Measurements from ENCODE around the gene TBX3.

GRCh38 chr12:114636723-114637480, 47.1 kb downstream of the TBX3 start:
- TF ChIP-seq RAD21 (IDR thresholded peaks at IDR 0.05; ENCODE audit: low read depth) = no peak
- TF ChIP-seq YY1 (IDR thresholded peaks at IDR 0.05; ENCODE audit: low read depth) = no peak
- no peak for TF ChIP-seq ZBTB7A (IDR thresholded peaks at IDR 0.05; ENCODE audit: low read depth)
- TF ChIP-seq FOXM1 (IDR thresholded peaks at IDR 0.05; ENCODE audit: borderline replicate concordance, low read depth) = no peak
- TF ChIP-seq CREB1 (IDR thresholded peaks at IDR 0.05; ENCODE audit: low read depth) = no peak
- TF ChIP-seq REST (IDR thresholded peaks at IDR 0.05; ENCODE audit: low read depth) = no peak
- TF ChIP-seq, protein P1, sequence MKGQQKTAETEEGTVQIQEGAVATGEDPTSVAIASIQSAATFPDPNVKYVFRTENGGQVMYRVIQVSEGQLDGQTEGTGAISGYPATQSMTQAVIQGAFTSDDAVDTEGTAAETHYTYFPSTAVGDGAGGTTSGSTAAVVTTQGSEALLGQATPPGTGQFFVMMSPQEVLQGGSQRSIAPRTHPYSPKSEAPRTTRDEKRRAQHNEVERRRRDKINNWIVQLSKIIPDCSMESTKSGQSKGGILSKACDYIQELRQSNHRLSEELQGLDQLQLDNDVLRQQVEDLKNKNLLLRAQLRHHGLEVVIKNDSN (IDR thresholded peaks at IDR 0.05) = no peak
- no peak for TF ChIP-seq TAF1 (IDR thresholded peaks at IDR 0.05; ENCODE audit: low read depth)
- TF ChIP-seq EGR1 (IDR thresholded peaks at IDR 0.05) = no peak
- no peak for TF ChIP-seq TCF12 (IDR thresholded peaks at IDR 0.05; ENCODE audit: low read depth)
- TF ChIP-seq, protein P2, sequence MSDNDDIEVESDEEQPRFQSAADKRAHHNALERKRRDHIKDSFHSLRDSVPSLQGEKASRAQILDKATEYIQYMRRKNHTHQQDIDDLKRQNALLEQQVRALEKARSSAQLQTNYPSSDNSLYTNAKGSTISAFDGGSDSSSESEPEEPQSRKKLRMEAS (IDR thresholded peaks at IDR 0.05) = no peak
- TF ChIP-seq EP300 (IDR thresholded peaks at IDR 0.05; ENCODE audit: borderline replicate concordance) = no peak
- TF ChIP-seq CEBPB (IDR thresholded peaks at IDR 0.05) = no peak
- no peak for TF ChIP-seq NFIC (IDR thresholded peaks at IDR 0.05)
